Measurements from ENCODE around the gene TXNRD3.
"Not testable (repeated sequence)": the region's sequence is repeated elsewhere in the genome, so short reads cannot be mapped to it uniquely, and the experiment has no call there.

TXNRD3 gene

DNA sequence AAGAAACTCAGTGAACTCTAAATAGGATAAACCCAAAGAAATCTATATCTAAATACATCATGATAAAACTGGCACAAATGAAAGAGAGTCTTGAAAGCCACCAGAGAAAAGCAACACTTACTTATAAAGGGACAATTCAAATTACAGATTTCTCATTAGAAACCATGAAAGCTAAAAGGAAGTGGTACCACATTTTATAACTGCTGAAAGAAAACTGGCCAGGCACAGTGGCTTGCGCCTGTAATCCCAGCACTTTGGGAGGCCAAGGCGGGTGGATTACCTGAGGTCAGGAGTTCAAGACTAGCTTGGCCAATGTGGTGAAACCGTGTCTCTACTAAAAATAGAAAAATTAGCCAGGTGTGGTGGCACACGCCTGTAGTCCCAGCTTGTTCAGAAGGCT, 59.4 kb downstream of the TXNRD3 start:
- not testable (repeated sequence) for DNase-seq (ENCODE audit: low spot score)

DNA sequence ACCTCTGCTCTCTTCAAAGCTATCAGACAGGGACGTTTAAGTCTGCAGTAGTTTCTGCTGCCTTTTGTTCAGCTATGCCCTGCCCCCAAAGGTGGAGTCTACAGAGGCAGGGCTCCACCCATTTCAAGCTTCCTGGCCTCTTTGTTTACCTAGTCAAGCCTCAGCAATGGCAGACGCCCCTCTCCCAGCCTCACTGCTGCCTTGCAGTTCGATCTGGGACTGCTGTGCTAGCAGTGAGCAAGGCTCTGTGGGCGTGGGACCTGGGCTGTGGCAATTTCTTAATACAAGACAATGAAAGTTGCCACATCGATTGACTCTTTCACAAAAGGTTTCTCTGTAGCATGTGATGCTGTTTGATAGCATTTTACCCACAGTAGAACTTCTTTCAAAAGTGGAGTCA, 63.4 kb downstream of the TXNRD3 start:
- not testable (repeated sequence) for DNase-seq (ENCODE audit: low spot score)

DNA sequence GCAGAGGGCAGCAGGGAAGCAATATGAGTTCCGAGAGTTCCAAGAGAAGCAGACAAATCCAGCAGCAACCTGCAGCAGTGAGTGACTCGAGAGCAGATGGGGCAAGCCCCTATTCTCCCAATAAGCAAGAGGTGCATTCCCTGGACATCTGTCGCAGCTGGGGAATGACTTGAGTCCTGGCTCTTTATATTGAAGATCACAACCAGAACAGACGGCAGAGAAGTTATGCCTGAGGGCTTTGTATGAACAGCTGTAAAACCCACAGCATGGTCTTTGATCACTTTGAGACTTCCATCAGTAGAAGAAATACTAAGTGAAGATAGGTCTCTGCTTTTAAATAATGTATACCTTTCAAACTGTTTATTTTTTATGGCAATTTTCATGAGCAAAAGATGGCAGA, 72.6 kb downstream of the TXNRD3 start:
- no peak for DNase-seq (ENCODE audit: low spot score)

DNA sequence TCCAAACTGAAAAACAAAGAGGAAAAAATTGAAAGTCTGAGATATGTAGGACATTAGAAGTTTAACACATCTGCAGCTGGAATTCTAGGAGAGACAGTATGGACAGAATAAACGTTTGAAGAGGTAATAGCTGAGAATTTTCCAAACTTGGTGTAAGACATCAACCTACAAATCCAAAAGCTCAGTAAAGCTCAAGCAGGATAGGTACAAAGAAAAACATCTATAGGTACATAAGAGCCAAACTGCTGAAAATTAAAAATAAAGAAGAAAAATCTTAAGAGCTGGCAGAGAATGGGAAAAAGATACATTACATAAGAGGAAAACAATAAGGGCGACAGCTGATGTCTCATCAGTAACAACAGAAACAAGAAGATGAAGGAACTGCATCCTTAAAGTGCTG, 73.4 kb downstream of the TXNRD3 start:
- DNase-seq (ENCODE audit: low spot score), result no peak

DNA sequence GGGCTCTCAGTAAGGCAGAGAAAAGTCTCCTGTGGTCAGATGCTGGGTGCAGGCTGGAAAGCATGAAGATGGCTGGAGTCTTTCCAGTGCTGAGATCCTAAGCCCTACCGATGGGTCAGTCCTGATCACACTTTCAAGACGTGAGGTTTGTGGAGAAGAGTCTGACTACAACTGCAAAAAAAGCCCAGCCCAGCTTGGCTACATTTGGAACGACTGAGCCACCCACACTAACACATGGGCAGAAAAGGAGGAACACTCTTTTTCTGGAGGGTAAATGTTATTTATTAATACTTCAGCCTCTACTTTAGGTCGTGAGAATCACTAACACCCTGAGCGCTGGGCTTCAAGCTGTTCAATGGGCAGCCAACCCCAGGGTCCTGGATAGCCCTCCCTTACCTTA, 74.2 kb downstream of the TXNRD3 start:
- DNase-seq (ENCODE audit: low spot score), result no peak

DNA sequence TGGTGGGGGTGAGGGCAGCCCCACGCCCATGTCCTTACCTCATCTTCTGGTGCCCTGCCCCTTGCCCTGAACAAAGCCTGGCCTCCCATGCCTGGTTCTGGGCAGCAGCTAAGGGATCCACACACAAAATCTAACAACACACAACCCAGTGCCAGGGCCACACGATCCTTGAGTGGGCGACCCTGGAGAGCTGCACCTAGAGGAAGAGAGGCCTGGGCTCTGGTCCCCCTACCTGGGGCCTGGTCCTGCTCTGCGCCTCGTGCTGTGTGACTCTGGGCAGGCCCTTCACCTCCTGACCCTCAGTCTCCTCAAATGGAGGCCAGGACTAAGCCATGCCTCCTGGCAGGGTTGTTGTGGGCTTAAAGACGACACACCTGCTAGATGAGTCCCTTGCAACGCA, 76.2 kb downstream of the TXNRD3 start:
- no peak for DNase-seq (ENCODE audit: low spot score)

DNA sequence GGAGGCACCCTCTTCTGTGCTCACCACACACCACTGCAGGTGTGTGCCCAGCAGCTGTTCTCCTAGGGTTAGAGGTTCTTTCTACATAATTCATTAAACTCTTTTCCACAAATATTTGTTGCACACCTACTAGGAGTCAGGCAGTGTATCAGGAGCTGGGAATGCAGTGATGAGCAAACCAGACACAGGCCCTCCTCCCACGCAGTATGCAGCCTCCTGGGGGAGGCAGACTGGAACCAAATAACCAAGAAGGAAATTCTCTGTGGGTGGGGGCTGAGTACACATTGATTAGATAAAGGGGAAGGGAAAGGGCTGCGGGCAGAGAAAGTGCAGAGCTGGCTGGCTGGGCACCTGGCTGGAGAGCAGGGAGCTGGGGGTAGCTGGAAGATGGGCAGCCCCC, 77.7 kb downstream of the TXNRD3 start:
- DNase-seq (ENCODE audit: low spot score), result no peak

DNA sequence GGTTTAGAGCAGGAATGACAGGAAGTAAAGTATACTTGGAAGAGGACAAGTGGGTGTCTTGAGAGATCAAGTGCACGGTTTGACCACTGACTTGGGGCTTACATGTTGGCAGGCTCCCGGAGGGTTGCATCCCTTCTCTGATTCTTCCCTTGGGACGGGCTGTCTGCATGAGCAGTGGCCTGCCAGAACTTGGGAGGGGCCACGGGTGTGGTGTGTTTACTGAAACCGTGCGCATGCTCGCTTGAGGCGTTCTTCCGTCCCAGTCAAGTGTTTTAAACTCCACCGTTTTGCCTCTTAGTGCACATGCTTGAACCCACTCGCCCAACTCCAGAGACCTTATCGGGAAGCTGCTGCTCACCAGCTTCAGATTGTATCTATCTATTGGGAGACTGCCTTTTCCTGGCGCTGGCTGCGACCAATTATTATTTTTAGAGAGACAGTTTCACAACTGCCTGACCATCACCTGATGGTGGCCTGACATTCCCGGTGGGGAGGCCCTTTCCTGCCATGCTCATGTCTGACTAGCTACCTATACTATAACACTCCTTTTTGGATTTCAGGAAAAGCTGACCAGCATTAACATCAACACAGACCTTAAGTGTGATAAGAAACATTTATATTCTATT, 81.3 kb downstream of the TXNRD3 start:
- DNase-seq (ENCODE audit: low spot score), result no peak

DNA sequence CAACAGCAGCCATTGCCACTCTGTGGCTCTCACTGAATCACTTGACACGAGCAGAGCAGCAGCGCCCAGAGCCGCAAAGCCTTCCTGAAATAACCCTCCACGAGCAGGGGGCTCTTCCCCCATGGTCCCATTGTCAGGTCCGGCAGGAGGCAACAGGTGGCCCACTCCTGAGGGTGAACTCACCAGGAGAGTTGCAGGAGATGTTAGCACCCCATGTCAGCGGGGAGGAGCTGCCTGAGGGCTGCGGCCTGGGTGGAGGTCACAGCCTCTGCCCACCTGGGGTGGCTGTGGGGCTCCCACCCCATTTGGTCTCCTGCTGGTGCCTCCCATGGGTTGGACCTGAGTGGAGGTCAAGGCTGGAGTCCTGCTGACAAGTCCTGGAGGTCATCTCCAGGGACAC, 83.8 kb downstream of the TXNRD3 start:
- DNase-seq (ENCODE audit: low spot score), result no peak

DNA sequence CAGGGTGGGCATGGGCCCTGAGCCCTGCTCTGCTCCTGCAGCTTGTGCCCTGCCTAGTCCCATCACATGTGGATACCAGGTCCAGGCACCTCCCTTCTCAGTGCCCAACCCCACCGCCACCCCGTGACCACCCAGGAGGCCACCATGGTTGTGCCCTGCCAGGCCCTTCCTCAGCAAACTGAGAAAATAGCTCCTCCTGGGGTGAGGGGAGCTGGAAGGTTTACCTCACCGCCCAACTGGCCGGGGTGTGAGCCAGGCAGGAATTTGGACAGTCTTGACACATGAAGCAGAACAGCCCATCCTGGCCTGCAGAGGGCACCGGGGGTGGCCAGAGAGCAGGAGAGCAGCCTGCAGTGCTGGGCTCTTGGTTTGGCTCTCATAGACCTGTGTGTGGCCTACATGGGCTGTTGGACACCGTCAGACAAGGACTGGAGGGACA, 84.8 kb downstream of the TXNRD3 start:
- no peak for DNase-seq (ENCODE audit: low spot score)

DNA sequence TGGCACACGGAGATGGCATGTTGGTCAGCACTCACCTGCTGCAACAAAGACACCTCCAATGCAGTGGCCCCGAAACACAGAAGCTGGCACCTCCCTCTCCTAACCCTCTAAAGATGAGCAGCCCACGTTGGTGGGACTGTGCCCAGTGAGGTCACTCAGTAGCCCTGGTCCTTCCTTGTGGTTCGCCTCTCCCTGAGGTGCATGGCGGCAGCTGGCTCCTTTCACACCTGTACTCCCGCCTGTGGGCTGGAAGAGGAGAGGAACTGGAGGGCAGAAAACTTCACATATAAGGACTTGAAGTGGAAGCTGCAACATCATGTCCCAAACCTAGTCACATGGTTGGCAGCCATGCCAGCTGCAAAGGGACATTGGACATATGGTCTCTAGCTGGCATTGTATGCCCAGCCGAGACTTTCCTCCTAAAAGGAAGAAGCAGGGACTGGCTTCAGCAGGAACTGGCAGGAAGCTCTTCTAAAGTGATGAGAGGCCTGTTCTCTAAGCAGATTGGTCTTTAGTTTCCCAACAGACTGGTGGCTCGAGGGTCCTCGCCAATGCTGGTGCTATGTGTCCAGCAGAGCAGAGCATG, 85.4 kb downstream of the TXNRD3 start:
- DNase-seq (ENCODE audit: low spot score), result no peak

DNA sequence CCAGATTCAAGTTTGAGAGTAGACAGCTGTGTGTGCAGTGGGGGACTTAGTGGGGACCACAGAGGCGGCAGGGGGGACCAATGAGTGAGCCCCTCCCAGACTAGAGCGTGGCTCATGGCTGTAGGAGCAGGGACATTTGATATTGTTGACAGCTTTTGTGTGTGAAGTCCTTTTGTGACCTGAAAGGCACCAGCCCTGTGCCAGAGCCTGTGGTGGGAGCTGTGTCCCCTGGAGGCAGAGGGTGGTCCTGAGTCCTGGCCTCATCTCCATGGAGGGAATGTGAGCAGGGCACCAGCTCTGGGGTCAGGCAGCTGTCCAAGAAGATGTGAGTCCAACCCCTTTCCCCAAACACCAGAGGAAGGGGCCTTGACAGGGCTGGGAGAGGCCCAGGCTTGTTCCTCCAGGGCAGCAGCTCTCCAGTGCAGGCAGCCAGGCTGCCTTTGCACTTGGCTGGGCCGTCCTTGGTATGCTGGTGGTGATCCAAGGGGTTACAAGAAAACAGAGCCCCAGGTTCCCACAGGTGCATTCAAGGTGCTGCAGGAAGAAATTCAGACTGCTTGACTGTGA, 86.1 kb downstream of the TXNRD3 start:
- DNase-seq (ENCODE audit: low spot score), result no peak

DNA sequence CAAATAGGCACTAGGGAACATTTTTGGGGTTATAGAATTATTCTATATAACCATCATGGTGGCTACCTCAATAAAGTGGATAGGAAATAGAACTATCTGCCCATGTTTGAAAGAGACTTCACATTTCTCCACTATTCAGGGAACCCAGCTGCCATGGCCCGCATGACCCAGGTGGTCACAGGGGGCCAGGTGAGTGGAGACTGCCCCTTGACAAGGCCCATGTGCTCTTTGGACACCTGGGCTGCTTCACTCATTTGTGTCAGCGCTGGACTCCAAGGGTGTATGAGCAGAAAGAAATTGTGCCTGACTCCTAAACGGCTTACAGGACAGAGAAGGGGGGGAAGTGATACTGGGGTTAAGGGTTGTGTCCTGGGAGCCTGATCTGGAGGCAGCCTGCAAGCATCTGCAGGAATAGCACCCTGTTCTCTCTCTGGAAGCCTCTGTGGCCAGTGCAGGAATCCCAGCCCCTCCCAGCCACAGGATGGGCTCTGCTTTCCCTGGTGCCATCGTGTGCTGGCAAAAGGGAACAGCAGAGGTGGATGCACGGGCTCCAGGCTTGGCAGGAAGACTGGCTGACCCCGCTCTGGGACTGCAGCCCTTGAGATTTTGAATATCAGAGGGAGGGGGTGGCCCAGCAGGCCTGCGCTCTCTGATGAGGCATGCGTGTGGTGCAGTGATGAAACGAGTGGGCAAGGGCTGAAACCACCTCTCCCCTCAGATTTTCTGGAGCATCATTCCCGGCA, 87.1 kb downstream of the TXNRD3 start:
- DNase-seq (ENCODE audit: low spot score), result no peak

DNA sequence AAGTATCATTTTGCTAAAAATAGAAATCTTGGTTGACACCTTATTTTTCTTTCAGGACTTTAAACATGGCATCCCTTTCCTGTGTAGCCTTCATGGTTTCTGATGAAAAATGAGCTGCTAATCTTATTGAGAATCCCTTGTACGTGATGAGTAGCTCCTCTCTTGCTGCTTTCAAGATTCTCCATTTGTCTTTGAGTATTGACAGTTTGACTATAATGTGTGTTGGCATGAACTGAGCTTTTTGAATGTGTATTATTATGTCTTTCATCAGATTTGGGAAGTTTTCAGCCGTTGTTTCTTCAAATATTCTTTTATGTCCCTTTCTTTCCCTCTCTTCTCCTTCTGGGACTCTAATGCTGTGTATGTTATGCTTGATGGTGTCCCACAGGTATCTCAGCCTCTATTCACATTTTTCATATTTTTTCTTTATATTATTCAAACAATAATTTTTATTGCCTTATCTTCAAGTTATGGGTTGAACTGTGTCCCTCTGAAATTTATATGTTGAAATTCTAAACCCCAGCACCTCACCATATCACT, 92.1 kb downstream of the TXNRD3 start:
- no peak for DNase-seq (ENCODE audit: low spot score)

DNA sequence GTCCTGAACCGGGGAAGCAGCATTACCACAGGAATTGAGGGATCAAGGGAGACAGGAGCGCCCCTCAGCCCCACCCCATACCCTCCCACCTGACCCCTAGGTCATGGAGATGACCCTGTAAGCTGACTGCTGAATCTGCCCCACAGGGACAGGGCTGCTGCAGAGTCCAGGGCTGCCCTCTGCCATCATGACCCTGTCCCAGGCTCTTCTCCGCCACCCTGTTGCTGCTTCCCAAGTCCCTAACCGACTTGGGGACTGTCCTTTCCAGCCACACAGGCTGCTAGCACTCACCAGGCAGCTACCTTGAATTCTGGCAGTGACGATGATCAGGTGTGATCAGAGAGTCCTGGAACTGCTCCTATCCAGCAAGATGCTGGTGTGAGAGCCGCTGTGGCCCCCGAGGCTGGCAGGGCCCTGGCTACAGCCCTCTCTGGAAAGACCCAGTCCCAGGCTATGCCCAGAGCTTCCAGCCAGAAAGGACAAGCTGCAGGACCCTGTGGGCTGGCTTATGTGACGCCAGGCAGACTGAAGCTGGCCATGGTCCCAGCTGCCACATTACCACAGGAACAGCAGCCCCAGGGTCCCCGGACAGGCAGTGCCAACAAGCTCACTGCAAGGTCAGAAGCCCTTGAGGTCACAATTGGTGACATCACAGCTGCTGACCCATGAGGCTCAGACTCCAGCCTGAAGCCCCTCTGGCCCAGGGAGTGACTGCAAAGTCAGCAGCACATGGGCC, 96.4 kb downstream of the TXNRD3 start, which contains the start of gene C3orf22:
Gene C3orf22, minus strand, starts transcription at position 597 of the 736 bp plus-strand sequence. CDS start 5,542 bp downstream, outside the sequence.
- no peak for DNase-seq (ENCODE audit: low spot score)

DNA sequence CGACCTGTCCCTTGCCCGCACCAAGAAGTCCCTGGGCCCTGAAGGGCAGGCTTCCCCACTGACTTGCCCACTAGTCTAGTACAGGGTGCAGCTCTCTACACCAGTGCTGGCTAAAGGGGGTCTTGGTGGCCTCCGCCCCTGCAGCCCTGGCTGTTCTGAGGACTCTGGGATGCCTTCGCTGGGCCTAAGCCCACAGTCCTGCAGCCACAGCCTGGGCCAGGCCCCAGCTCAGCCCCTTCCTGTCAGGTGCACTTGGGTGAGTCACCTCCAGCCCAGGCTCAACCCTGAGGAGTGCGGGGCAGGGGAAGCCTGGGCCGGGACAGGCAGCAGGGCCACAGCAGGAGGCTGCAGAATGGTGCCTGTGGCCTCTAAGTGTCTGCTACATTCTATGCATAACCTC, 97.2 kb downstream of the TXNRD3 start:
- DNase-seq (ENCODE audit: low spot score), result no peak

DNA sequence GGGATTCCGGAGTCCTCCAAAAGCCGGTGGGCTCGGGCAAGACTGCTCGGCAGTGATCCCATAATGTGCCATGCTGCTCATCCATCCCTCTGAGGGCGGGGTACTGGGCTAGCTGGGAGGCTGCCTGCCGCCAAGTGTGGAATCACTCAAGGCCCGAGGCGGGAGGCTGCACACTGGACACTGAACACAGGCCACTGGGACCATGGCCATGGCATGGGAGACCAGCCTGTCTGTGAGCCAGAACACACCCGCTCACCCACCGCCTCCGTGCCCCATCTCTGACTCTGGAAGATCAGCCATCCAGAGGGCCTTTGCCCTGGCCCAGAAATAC, 97.5 kb downstream of the TXNRD3 start:
- no peak for DNase-seq (ENCODE audit: low spot score)

Data from putamen (tissue), 1 donor.